Sciatic nerve (tissue), 2 donors: ENCODE data around the gene CHPT1. TPM values are rescaled to one million over a fixed set of nuclear protein-coding genes. Genes with fewer than 3 reads are reported as not detected.
A peak's percentile ranks its signal among the peaks of the same experiment; 100 is the strongest.
"Not testable (repeated sequence)": the region's sequence is repeated elsewhere in the genome, so short reads cannot be mapped to it uniquely, and the experiment has no call there.

Experiments
- ATAC-seq: fragments of 200-7000 bp; cut with Tn5 transposase; one replicate; pipeline ENCODE4 v1.9.1; 2020; ENCODE audit warnings: mild to moderate bottlenecking, moderate library complexity
- DNase-seq: peaks from one replicate; pipeline ENCODE4 v3.0.0-alpha.2; 2020; ENCODE audit warnings: low spot score
- intact Hi-C: fragments of 100-400 bp; cut with DNase I; formaldehyde crosslinking; loops from one replicate; pipeline ENCODE4 v1.14.2; 2022
- total RNA-seq: library from RNA; stranded (reverse); fragmentation: NEBNext Ultra II Directional; extraction: Animal tissue kit (Norgen Biotek cat#: 25700); gene quantifications from one replicate; pipeline ENCODE4 v1.2.1, GENCODE V29; 2021
- donor health status: DM: no; HTN: no; CAD: no.
- donor health status: DM: no; HTN: no; CAD: no.

CHPT1 gene
- total RNA-seq, 1 donor from 2014 or later = 66.3 TPM

DNA sequence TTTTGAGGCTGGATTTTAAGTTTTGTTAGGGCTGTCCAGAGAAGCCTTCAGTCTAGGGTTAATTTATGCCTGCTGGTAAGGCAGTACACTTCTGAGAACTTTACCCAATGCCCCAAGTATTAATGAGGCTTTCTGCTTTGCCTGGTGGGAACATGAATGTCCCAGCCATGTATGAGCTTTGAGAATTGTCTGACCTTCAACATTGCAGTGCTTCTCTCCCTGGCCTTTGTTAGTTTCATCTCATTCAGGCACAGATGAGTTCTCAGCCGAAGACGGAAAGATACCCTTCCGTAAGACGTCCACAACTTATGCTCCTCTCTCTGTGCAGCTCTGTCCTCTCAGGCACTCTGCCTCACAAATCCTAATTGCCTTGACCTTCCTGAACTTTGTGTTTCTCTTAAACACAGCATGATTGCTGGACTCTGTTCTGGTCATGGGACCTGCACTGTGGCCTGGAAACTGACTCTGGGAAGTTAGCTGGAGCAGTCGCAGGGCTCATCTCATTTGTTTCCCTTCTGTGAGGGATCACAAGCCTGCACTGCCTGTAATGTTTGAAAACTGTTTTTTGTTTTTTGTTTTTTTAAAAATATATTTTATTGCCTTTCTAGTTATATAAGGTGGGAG lies 15.7 kb downstream of the CHPT1 start:
- intact Hi-C loops = no loop called here
- ATAC-seq = peak; percentile 97
- peak; percentile 71 for DNase-seq

DNA sequence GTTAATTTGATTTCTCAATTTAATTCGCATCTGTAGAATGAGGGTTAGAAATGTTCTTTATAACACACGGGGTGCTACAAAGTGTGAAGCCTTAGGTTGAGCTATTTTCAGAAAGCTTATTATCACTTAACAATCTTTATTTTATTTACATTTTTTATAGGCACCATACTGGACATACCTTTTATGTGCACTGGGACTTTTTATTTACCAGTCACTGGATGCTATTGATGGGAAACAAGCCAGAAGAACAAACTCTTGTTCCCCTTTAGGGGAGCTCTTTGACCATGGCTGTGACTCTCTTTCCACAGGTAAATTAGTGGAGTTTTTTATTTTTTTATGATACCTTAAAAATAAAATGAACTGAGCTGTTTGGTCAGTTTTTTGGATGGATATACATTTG lies 16.5 kb downstream of the CHPT1 start:
- no peak for DNase-seq
- intact Hi-C loops = no loop called here
- no peak for ATAC-seq

DNA sequence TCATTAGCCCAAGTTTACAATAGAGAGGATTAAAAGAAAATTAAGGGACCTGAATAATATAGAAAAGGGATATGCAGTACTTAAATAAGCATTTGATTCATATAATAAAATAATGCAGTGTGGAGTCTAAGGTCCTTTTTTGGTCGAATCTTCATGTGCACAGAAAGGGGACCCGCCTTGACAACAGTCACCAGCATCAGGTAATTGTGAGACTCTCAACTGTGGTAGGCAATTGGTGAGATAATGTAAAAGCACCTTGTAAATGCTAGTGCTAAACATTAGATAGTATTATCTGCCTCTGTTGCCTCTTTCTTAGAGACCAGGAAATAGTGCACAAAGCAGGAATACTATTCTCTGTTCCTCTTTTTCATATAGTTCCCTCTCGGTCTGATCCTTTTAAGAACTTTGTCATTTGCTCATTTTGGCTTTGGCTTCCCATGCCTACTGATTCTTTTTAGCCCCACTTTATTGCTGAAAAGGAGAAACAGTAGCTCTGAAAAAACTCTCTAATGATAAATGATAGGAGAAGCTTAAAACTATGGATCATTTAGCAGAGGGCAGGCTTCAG lies 17.5 kb downstream of the CHPT1 start:
- intact Hi-C loops = no loop called here
- ATAC-seq = no peak
- DNase-seq = no peak

DNA sequence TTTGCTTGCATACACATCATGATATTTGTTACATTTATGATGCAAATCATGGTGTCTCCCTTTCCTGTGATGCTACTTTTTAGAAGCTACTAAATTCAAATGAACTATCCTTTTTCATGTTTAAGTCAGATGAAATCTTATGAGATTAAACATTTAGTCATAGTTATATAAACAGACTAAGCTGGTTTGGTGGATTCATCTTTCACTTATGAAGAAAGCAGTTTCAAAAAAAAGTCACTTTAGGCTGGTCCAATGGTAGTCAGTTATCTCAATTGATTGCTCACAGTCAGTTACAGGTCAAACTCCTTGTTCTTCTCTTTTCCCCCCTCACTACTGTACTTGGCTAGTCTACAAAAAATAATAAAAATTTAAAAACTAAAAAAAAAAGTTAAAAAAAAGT lies 22.1 kb downstream of the CHPT1 start:
- DNase-seq (no peak), ATAC-seq (no peak)
- intact Hi-C loops = no loop called here

DNA sequence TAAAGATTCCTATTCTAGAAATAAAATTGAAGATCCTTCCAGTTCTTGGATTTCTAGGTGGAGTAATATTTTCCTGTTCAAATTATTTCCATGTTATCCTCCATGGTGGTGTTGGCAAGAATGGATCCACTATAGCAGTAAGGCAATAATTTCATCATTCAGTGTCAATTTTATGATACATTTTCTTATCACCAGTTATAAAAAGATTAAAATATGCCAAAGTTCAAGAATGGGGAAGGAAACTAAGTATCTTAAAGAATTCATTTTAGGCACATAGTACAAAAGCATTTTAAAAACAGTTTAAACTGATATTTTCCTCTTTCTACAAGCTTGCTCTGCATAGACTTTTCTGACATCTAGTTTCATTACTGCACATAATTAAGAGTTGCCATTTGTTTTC lies 22.7 kb downstream of the CHPT1 start:
- no peak for ATAC-seq
- DNase-seq = no peak
- intact Hi-C loops = no loop called here

DNA sequence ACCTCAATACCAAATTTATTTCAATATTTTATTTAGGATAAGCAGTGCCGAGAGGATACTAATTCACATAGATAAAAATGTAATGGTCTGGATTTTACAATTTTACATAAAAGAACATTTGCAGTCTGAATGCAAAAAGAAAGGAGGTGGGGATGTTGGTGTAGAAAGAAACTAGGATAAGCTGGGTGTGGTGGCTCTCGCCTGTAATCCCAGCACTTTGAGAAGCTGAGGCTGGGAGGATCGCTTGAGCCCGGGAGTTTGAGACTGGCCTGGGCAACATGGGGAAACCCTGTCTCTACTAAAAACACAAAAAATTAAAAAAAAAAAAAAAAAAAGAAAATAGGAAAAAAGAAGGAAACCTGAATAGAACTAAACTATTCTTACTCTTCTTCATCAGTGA lies 25.0 kb downstream of the CHPT1 start:
- intact Hi-C loops = no loop called here
- DNase-seq (no peak), ATAC-seq (no peak)

DNA sequence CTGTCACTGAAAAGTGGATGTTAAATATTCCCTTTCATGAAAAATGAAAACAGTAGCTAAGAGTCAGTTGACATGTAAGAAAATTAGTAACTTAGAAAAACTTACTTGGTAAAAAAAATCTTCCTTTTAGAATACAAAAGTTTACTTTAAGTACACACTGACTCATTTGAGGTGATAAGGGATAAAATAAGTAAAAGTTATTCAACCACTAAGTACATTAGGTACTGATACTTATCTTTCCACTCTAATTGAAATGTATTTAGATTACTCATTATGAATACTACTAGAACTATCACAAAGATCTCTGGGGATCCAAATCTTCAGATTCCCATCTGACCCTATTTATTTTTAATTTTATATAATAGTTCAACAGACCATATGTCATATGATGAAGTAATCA lies 29.7 kb downstream of the CHPT1 start:
- DNase-seq (no peak), ATAC-seq (no peak)
- intact Hi-C loops = no loop called here

DNA sequence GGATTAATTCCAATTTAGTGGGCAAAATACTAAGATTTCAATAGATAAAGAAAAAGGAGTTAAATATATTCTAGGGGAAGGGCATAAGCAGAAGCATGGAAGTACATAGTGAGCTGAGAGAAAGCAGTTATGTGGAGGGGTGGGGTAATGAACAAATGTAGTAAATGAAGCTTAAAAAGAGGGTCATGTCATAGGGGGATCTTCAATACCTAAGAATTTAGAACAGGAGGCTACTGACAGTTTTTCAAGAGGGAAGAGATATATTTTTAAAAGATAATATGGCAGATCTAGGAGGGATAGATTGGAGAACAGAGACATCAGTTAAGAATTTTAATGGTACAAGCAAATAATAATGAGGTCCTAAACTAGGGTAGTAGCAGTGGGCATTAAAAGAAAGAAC lies 32.4 kb downstream of the CHPT1 start:
- intact Hi-C loops = no loop called here
- ATAC-seq = no peak
- DNase-seq = no peak

DNA sequence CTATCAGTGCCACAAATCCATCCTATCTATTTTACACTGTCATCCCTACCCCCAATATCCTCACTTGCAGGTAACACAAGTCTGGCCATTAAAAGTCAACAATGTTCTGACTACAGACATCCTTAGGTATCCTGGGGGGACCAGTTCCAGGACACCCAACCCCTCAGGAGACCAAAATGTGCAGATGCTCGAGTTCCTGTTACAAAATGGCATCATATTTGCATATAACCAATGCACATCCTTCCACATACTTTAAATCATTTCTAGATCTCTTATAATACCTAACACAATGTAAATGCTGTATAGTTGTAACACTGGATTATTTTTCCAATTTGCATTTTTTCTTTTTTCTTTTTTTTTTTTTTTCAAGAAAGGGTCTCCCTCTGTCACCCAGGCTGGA lies 34.9 kb downstream of the CHPT1 start:
- no peak for DNase-seq
- no peak for ATAC-seq
- intact Hi-C loops = no loop called here

DNA sequence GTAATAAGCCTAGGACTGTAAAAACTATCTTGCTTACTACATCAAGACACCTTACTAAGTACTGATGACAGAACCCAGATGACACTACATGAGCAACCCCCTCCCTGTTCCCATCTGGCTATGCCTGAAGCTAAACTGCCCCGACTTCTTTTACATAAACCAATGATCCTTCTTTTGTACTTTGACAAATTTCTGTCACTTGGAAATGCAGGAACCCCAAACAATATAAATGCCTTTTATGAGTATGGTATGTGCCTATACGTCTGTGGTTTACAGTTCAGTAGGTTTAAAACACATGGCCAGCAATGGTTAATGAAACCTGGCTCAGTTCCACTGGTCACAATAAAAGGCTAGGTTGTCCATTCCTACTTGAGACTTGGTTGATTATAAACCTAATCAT lies 35.7 kb downstream of the CHPT1 start:
- intact Hi-C loops = no loop called here
- no peak for DNase-seq
- ATAC-seq = no peak

DNA sequence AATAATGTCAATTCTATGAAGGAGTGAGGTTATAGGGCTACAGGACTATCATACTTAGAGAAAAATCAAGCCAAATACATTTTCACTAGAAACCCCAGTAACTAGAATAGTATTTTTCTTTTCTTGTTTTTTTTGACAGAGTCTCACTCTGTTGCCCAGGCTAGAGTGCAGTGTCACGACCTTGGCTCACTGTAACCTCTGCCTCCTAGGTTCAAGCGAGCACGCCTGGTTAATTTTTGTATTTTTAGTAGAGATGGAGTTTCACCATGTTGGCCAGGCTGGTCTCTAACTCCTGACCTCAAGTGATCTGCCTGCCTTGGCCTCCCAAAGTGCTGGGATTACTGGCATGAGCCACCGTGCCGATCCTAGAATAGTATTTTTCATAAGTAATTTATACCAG lies 37.0 kb downstream of the CHPT1 start:
- intact Hi-C loops, ATAC-seq, DNase-seq: not testable (repeated sequence)

DNA sequence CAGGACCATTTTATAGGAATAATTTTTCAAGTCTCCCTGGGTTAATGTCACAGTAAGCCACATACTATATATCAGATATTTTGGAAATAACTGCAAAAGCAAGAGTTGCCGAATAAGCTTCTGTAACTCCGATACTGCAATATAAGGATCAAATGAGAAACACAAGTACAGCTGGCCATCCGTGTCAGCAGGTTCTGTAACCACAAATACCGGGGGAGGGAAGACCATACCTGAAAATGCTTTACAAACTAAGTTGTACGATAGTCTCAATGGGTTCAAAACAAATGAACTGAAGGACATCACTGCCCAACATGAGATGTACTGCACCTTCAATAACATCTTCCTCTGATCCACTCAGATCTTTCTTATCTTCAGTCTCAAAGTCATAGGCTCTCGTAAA lies 40.0 kb downstream of the CHPT1 start:
- intact Hi-C loops = no loop called here
- ATAC-seq = no peak

DNA sequence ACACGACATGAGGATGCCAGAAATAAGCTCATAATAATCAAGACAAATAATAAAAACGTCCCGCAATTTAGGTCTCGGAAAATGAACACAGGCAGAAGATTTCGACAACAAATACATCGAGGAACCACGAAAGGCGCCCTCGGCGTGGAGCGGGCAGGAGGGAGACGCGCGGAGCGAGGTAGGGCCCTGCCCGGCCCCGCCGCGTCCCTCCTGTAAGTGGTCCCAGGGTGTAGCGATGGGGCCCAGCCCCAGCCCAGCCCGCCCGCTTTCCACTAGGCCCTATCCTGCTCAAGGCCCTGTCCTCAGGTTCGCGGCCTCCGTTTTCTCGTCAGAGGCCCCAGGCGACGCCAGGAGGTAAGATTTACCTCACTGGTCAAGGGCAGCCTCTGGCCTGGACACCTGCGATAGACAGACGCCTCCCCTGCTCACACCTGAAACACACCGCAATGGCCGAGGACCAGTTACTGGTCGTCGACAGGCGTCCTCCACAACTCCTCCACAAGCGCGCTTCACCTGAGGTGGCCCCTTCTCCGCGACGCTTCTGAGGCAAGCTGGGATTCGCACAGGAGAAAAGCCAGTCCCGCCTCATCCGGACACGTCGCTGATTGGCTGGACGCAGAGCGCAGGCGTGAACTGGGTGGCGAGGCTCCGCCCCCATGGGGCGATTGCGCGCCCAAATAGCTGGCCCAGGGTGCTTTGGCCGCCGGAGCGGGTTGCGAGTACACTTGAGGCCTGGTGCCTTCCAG lies 41.7 kb downstream of the CHPT1 start, which contains the start of gene SYCP3:
Gene SYCP3, minus strand, starts transcription at position 543 of the 746 bp plus-strand sequence. CDS start 1,527 bp downstream, outside the sequence.
- no peak for DNase-seq
- intact Hi-C loops = no loop called here

More for the DNA sequence above, 40.0 kb downstream of the CHPT1 start:
- no peak for DNase-seq

DNA sequence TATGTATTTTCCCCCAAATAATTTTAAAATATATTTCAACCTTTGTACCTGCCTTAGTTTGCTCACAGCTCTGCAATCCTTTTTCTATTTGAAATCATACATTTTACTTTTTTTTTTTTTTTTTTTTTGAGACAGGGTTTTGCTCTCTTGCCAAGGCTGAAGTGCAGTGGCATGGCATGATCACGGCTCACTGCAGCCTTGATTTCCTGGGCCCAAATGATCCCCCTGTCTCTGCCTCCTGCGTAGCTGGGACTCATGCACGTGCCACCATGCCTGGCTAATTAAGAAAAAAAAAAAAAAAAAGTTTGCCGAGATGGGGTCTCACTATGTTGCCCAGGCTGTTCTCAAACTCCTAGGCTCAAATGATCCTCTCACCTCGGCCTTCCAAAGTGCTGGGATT lies 43.1 kb downstream of the CHPT1 start:
- DNase-seq (no peak), ATAC-seq (no peak)
- intact Hi-C loops = no loop called here

More for the DNA sequence above, 41.7 kb downstream of the CHPT1 start, which contains the start of gene SYCP3:
- no peak for ATAC-seq

DNA sequence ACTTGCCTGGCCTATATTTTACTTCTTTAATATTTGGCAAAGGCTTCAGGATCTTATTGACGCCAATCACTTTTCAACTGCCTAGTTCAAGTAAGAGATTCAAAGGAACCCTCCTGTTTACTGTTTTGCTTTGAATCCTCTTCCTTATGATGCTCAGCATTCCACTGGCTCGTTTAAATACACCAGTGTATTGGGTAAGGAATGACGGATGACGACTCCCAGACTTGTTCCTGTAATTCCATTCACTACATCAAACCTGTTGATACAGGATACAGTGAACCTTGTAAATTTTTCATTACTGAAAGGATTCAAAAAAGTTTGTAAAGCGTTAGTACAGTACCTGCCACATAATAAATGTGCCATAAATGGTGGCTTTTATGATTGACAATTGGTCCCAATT lies 43.5 kb downstream of the CHPT1 start:
- DNase-seq (no peak), ATAC-seq (no peak)
- intact Hi-C loops = no loop called here

DNA sequence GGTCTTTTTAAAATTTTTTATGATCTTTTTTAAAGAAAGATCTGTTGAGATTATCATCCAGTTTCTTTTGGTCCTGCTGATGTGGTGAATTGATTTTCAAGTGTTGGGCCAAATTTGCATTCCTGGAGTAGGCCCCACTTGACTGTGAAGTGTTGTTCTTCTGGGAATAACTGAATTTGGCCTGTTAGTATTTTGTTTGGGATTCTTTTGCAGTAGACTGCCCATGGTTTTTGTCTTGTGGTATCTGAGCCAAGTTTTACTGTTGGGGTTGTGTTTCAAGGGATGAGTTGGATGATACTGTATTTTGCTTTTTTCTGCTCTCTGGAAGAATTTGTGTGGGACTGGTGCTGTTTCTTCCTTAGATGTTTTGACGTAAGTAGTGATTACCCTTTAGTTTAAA lies 45.8 kb downstream of the CHPT1 start:
- peak; percentile 57 for ATAC-seq
- intact Hi-C loops = no loop called here

DNA sequence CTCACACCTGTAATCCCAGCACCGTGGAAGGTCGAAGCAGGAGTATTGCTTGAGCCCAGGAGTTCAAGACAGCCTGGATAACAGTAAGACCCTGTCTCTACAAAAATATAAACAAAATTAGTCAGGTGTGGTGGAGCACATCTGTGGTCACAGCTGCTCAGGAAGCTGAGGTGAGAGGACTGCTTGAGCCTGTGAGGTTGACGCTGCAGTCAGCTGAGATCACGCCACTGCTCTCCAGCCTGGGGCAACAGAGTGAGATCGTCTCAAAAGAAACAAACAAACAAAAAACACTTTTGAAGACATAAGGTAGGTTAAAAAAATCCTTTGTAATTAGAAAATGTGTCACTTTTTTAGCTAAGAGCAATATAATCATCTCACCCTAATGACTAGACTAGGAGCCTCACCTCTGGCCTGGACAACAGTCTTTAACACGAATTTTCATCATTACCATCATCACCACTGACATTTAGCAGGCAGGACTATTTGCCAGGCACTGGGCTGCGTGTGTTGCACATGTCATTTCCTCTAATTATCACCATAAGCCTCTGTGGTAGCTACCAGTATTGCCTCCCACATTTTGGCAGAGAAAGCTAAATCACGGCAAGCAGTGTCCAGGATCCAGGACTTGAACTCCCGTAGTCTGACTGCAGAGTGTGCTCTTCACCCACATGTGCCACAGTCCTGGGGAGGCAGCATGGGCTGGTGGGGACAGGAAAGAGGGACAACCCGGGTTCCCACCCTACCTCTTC lies 46.5 kb downstream of the CHPT1 start:
- ATAC-seq = no peak
- intact Hi-C loops = no loop called here

More for the DNA sequence above, 45.8 kb downstream of the CHPT1 start:
- no peak for DNase-seq

DNA sequence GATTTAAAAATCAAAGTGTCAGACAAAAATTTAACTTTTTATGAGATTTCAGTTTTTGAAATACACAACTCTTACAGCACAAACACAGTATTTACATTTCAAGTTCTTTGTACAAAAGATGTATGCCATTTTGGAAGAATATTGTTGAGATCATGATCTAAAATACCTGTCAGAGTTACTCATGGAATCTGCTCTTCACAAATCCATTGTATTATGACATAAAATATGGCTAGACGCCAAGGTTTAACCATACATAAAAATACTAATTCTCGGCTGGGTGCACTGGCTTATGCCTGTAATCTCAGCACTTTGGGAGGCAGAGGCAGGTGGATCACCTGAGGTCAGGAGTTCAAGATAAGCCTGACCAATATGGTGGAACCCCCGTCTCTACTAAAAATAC lies 48.0 kb downstream of the CHPT1 start:
- ATAC-seq (no peak), DNase-seq (no peak)
- intact Hi-C loops = no loop called here

More for the DNA sequence above, 46.5 kb downstream of the CHPT1 start:
- no peak for DNase-seq

DNA sequence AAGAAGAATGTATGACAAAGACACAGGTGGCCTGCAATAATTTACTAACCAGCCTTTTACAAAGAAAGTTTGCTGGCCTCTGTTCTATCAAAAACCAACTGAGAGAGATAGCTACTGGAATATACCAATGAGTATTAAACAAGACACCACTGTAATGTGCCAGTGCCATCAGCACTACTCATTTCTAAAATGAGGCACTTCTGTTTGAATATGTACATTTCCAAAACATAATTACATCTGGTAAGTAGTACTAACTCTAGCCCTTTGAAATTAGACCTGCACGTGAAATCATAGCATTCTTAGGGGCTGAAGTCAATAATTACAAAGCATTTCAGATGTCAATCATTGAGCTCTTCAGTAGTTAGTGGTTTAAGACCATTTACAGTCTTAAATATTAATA lies 48.8 kb downstream of the CHPT1 start:
- ATAC-seq (no peak), DNase-seq (no peak)
- intact Hi-C loops = no loop called here

DNA sequence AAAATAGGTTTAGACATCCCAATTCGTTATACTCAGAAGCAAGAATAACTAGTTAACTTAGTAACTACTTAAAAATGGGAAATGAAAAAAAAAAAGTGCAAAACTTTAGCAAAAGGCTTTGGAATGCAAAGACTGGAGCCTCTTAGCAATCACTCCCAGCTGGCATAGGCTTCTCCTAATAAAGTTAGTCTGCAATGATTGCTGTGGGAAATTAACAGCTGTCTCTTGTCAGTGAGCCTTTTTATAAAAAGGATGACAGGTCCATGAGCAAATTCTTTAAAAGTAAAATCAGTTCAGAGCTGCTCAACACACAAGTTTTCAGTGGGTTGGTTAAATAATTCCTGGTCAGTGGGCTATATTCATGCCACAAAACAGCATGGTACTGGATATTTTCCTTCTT lies 49.2 kb downstream of the CHPT1 start:
- no peak for DNase-seq
- intact Hi-C loops = no loop called here

More for the DNA sequence above, 49.2 kb downstream of the CHPT1 start:
- ATAC-seq = no peak
